H1 (cell line): Measurements from ENCODE around the gene ADRA2A. TPM values are rescaled to one million over a fixed set of nuclear protein-coding genes. Genes with fewer than 3 reads are reported as not detected.

ENCODE experiments used
- CTCF ChIA-PET: fragments of 300-600 bp; sonication (Branson Sonifier 250); formaldehyde crosslinking; loops from one replicate; lab custom pipeline; 2021; ENCODE audit not compliant: partially characterized antibody; lab: Charles Lee
- POLR2A ChIA-PET: fragments of 300-600 bp; sonication (Branson Sonifier 250); formaldehyde crosslinking; loops from one replicate; lab custom pipeline; 2021; ENCODE audit warnings: inconsistent platforms; ENCODE audit not compliant: partially characterized antibody; lab: Charles Lee
- DNase-seq, 2 experiments: peaks; one replicate each; pipeline versions ENCODE4 v3.0.0 to v3.0.0-alpha.2; 2010 to 2022; ENCODE audit warnings: low spot score in 2 of 2, low read depth in 1 of 2, mixed read lengths in 1 of 2
- FAIRE-seq: peaks from 2 replicates; lab custom pipeline; 2011; peaks lifted over from hg19 to GRCh38; lab: Jason Lieb, UNC
- H2AFZ ChIP-seq: 2 replicates; pipeline ENCODE4 v1.8.1; 2012; ENCODE audit warnings: low read length, inconsistent platforms
- H2AK5ac ChIP-seq: 2 replicates; pipeline ENCODE4 v1.6.1; 2013; ENCODE audit warnings: low read depth, low read length
- H2BK120ac ChIP-seq: replicated peaks from 2 replicates; pipeline ENCODE3; 2013; ENCODE audit warnings: low read depth, low read length, inconsistent platforms
- H2BK12ac ChIP-seq: 2 replicates; pipeline ENCODE4 v1.6.1; 2013; ENCODE audit warnings: low read depth, low read length
- H2BK15ac ChIP-seq: 2 replicates; pipeline ENCODE4 v1.6.1; 2013; ENCODE audit warnings: low read length
- H2BK20ac ChIP-seq: 2 replicates; pipeline ENCODE4 v1.6.1; 2013; ENCODE audit warnings: low read length
- H2BK5ac ChIP-seq: 2 replicates; pipeline ENCODE4 v1.6.1; 2013; ENCODE audit warnings: low read depth, low read length
- H3K14ac ChIP-seq: 2 replicates; pipeline ENCODE4 v1.6.1; 2013; ENCODE audit warnings: inconsistent platforms; ENCODE audit not compliant: insufficient read length
- H3K18ac ChIP-seq: 2 replicates; pipeline ENCODE4 v1.6.1; 2013; ENCODE audit warnings: low read length; ENCODE audit errors: extremely low read depth
- H3K23ac ChIP-seq: 2 replicates; pipeline ENCODE4 v1.6.1; 2013; ENCODE audit warnings: inconsistent platforms; ENCODE audit not compliant: insufficient read length
- H3K23me2 ChIP-seq: 2 replicates; pipeline ENCODE4 v1.6.1; 2013; ENCODE audit warnings: low read depth, low read length
- H3K27ac ChIP-seq: 2 replicates; pipeline ENCODE4 v1.6.1; 2011; ENCODE audit warnings: low read depth, low read length, inconsistent platforms
- H3K27me3 ChIP-seq, 4 experiments: replicated peaks in 1 of 4; 1 replicate in 1 of 4; 2 replicates in 3 of 4; pipeline versions ENCODE4 v1.6.1 to v1.8.1; 2011 to 2013; ENCODE audit warnings: low read length in 3 of 4, mild to moderate bottlenecking in 3 of 4, inconsistent platforms in 2 of 4, mixed read lengths in 2 of 4, moderate library complexity in 1 of 4; ENCODE audit not compliant: control insufficient read depth in 3 of 4, insufficient read depth in 3 of 4; ENCODE audit errors: extremely low read depth in 1 of 4
- H3K36me3 ChIP-seq, 4 experiments: 2 replicates each; pipeline versions ENCODE4 v1.6.1 to v1.8.1; 2011 to 2013; ENCODE audit warnings: mild to moderate bottlenecking in 4 of 4, low read length in 3 of 4, moderate library complexity in 2 of 4, control low read depth in 1 of 4, inconsistent platforms in 1 of 4; ENCODE audit not compliant: insufficient read depth in 4 of 4, control insufficient read depth in 2 of 4
- H3K4ac ChIP-seq: replicated peaks from 2 replicates; pipeline ENCODE3; 2013; ENCODE audit warnings: low read length, low read depth, mixed read lengths, inconsistent platforms; ENCODE audit not compliant: insufficient read length
- H3K4me1 ChIP-seq, 4 experiments: replicated peaks in 1 of 4; 1 replicate in 1 of 4; 2 replicates in 3 of 4; pipeline versions ENCODE4 v1.6.1 to v1.8.1; 2011 to 2013; ENCODE audit warnings: low read length in 3 of 4, inconsistent platforms in 2 of 4, mixed read lengths in 1 of 4; ENCODE audit not compliant: insufficient read depth in 4 of 4, control insufficient read depth in 3 of 4
- H3K4me2 ChIP-seq, 2 experiments: 2 replicates each; pipeline versions ENCODE4 v1.6.1 to v1.8.1; 2011 to 2013; ENCODE audit warnings: low read depth in 2 of 2, low read length in 2 of 2, control low read depth in 1 of 2, inconsistent platforms in 1 of 2, mild to moderate bottlenecking in 1 of 2; ENCODE audit not compliant: insufficient read depth in 1 of 2
- H3K4me3 ChIP-seq, 4 experiments: fragments of 200-600, 300-600 bp in 1 of 4; sonication (generic), shearing (Covaris generic), sonication (Bioruptor Twin) in 1 of 4; 2 replicates each; pipeline versions ENCODE4 v1.5.1 to v1.8.1; 2011 to 2016; ENCODE audit warnings: low read length in 4 of 4, low read depth in 3 of 4, control low read depth in 2 of 4, inconsistent platforms in 2 of 4, mild to moderate bottlenecking in 2 of 4, mixed read lengths in 1 of 4, moderate library complexity in 1 of 4; ENCODE audit not compliant: insufficient read depth in 2 of 4; ENCODE audit errors: extremely low read depth in 1 of 4
- H3K56ac ChIP-seq: replicated peaks from 2 replicates; pipeline ENCODE3; 2013; ENCODE audit warnings: low read depth, mild to moderate bottlenecking, mixed read lengths, low read length, inconsistent platforms; ENCODE audit not compliant: insufficient read length
- H3K79me1 ChIP-seq: 2 replicates; pipeline ENCODE4 v1.6.1; 2013; ENCODE audit warnings: low read depth, low read length, control low read depth
- H3K79me2 ChIP-seq, 2 experiments: 2 replicates each; pipeline versions ENCODE4 v1.6.1 to v1.8.1; 2012 to 2013; ENCODE audit warnings: low read length in 2 of 2, mild to moderate bottlenecking in 2 of 2, inconsistent platforms in 1 of 2; ENCODE audit not compliant: insufficient read depth in 2 of 2, control insufficient read depth in 1 of 2
- H3K9ac ChIP-seq, 4 experiments: replicated peaks in 1 of 4; 1 replicate in 1 of 4; 2 replicates in 3 of 4; pipeline versions ENCODE4 v1.6.1 to v1.8.1; 2011 to 2013; ENCODE audit warnings: low read depth in 3 of 4, low read length in 3 of 4, control low read depth in 2 of 4, mild to moderate bottlenecking in 2 of 4, moderate library complexity in 2 of 4, inconsistent platforms in 1 of 4; ENCODE audit errors: extremely low read depth in 1 of 4
- H3K9me3 ChIP-seq, 2 experiments: 2 replicates each; pipeline versions ENCODE4 v1.6.1 to v1.8.1; 2012 to 2013; ENCODE audit warnings: mild to moderate bottlenecking in 2 of 2, moderate library complexity in 2 of 2, control low read depth in 1 of 2, inconsistent platforms in 1 of 2, low read depth in 1 of 2, low read length in 1 of 2, mixed read lengths in 1 of 2; ENCODE audit not compliant: insufficient read depth in 2 of 2
- H4K20me1 ChIP-seq, 2 experiments: replicated peaks in 1 of 2; 2 replicates each; pipeline versions ENCODE3 to v1.8.1; 2011 to 2013; ENCODE audit warnings: inconsistent platforms in 2 of 2, low read length in 2 of 2, mild to moderate bottlenecking in 1 of 2; ENCODE audit not compliant: insufficient read depth in 2 of 2, control insufficient read depth in 1 of 2
- H4K5ac ChIP-seq: 2 replicates; pipeline ENCODE4 v1.6.1; 2013; ENCODE audit warnings: low read length, low read depth, mixed read lengths, inconsistent platforms; ENCODE audit not compliant: insufficient read length
- H4K8ac ChIP-seq: 2 replicates; pipeline ENCODE4 v1.8.0; 2013; ENCODE audit warnings: mild to moderate bottlenecking, moderate library complexity, low read length, inconsistent platforms; ENCODE audit not compliant: insufficient read depth; ENCODE audit errors: extremely low read depth
- H4K91ac ChIP-seq: replicated peaks from 2 replicates; pipeline ENCODE3; 2013; ENCODE audit warnings: low read length, mixed read lengths, inconsistent platforms; ENCODE audit not compliant: insufficient read length
- ATF2 ChIP-seq: IDR thresholded peaks from 2 replicates; pipeline ENCODE4 v1.6.1; 2012; ENCODE audit warnings: low read length, inconsistent platforms
- BCL11A ChIP-seq, 2 experiments: IDR thresholded peaks; one replicate each; pipeline ENCODE4 v1.6.1; 2011; ENCODE audit warnings: low read depth in 2 of 2, low read length in 2 of 2, mild to moderate bottlenecking in 2 of 2
- CBX8 ChIP-seq: fragments of 300-800, 300-1000 bp; sonication (generic); IDR thresholded peaks from 2 replicates; pipeline ENCODE4 v1.7.1; 2016; ENCODE audit warnings: low read depth, low read length, borderline replicate concordance
- GABPA ChIP-seq: IDR thresholded peaks from 2 replicates; pipeline ENCODE4 v1.6.1; 2011; ENCODE audit warnings: mild to moderate bottlenecking, low read length, moderate library complexity, borderline replicate concordance; ENCODE audit not compliant: insufficient read depth
- HDAC6 ChIP-seq: IDR thresholded peaks from one replicate; pipeline ENCODE4 v1.7.1; 2012; ENCODE audit warnings: low read depth, mild to moderate bottlenecking, inconsistent platforms, low read length, moderate library complexity
- KDM4A ChIP-seq: IDR thresholded peaks from one replicate; pipeline ENCODE4 v1.7.1; 2012; ENCODE audit warnings: low read depth, mild to moderate bottlenecking, moderate library complexity, low read length, inconsistent platforms; ENCODE audit not compliant: severe bottlenecking
- RFX5 ChIP-seq: IDR thresholded peaks from 2 replicates; pipeline ENCODE4 v1.6.1; 2011; ENCODE audit warnings: low read depth, low read length, improper control_type of control experiment, borderline replicate concordance
- WGBS, 2 experiments: shearing (Covaris generic) in 1 of 2; methylation state at CpG; one replicate each; pipeline versions ENCODE4 v1.1.6 to v1.1.7; 2013 to 2015; ENCODE audit warnings: low lambda C conversion rate in 2 of 2, mixed read lengths in 2 of 2, inconsistent platforms in 1 of 2, low coverage in 1 of 2, missing lambda C conversion rate in 1 of 2; ENCODE audit not compliant: insufficient replicate concordance in 2 of 2, insufficient coverage in 1 of 2, insufficient read length in 1 of 2; ENCODE audit errors: extremely low coverage in 1 of 2, missing lambda C conversion rate in 1 of 2; 5-methylcytosine and 5-hydroxymethylcytosine counted together
- polyA plus RNA-seq, 7 experiments: library from polyadenylated mRNA; depleted of rRNA in 3 of 7; stranded (reverse) in 5 of 7; unstranded in 2 of 7; fragments of >200 nt in 5 of 7; fragments of 200-250 nt in 2 of 7; gene quantifications; 1 replicate in 5 of 7; 2 replicates in 1 of 7; 4 replicates in 1 of 7; pipeline versions ENCODE4 v1.2.1 to v1.2.3, GENCODE V29; 2011 to 2013; ENCODE audit warnings: missing spikeins in 2 of 7, mixed read lengths in 2 of 7
- total RNA-seq: library from RNA; stranded (reverse); fragmentation: NEBNext Ultra II Directional; extraction: Animal tissue kit (Norgen Biotek cat#: 25700); gene quantifications from 2 replicates; pipeline ENCODE4 v1.2.1, GENCODE V29; 2021
- TF ChIP-seq, protein P1 (sequence below): IDR thresholded peaks from 2 replicates; pipeline ENCODE4 v1.6.1; 2012; ENCODE audit warnings: inconsistent platforms

ADRA2A gene
- total and polyA plus RNA-seq, 2 of the 8 experiments (the other 6 are each of a cell fraction or from before 2014, with no cell fraction given): 5.9 to 6.2 TPM

GRCh38 chr10:111077785-111078504, 1.1 kb downstream of the ADRA2A start:
- no peak overlapping the region for H2AK5ac ChIP-seq
- H2BK12ac ChIP-seq: peak overlapping the region; percentile 89; the same call in 1 of the 2 replicates
- H3K9me3 ChIP-seq: peaks cover 0 to 14% of the 10 kb centered on the region in 2 experiments; a peak in 1 of 4 replicates
- H3K4me1 ChIP-seq: peaks cover 2 to 16% (median 9%) of the 10 kb centered on the region in 4 experiments
- peak overlapping the region; percentile 48 to 88 for H3K4me2 ChIP-seq
- H3K4me3 ChIP-seq: peak overlapping the region; percentile 44 to 75 (median 70)
- peaks cover 0 to 2% of the 10 kb centered on the region in 2 experiments for H4K20me1 ChIP-seq
- peak overlapping the region; percentile 71; the same call in 1 of the 2 replicates for H3K18ac ChIP-seq
- no peaks in the 10 kb centered on the region for H3K79me1 ChIP-seq
- no peak overlapping the region for H3K4ac ChIP-seq
- no peak overlapping the region for H4K8ac ChIP-seq
- H3K36me3 ChIP-seq: peaks cover 0 to 13% (median 0%) of the 10 kb centered on the region in 4 experiments; a peak in 1 of 8 replicates
- no peak overlapping the region for H3K14ac ChIP-seq
- H2BK15ac ChIP-seq: 0 out of 2 replicates have a peak overlapping the region, but pooled peaks have one; percentile 5
- ChIA-PET POLR2A (interaction anchor here (0.8 to 0.9 kb wide), 2 partner anchors 10 to 52 kb away, joined by 3 to 6 read pairs; no protein-coding TSS in a partner anchor), CTCF (interaction anchor here (0.6 to 6.8 kb wide), 19 partner anchors 9 to 575 kb away, joined by 3 to 83 read pairs (median 5); no protein-coding TSS in a partner anchor)
- DNase-seq (peak in 1 of 2 experiments; percentile 66), FAIRE-seq (no peak)
- 48% methylated on average over 63 of the region's 78 CpGs; no CpG with 5 or more reads in 1 of the 2 experiments for WGBS, 2 experiments
- H2BK120ac ChIP-seq: no peak overlapping the region
- H2BK5ac ChIP-seq: no peak overlapping the region
- H3K23me2 ChIP-seq: no peaks in the 10 kb centered on the region; the same call in 1 of the 2 replicates
- no peak overlapping the region for H2AFZ ChIP-seq
- no peak overlapping the region for H3K27ac ChIP-seq
- H4K5ac ChIP-seq: no peak overlapping the region
- H3K27me3 ChIP-seq: peaks cover 12 to 27% (median 24%) of the 10 kb centered on the region in 4 experiments
- H2BK20ac ChIP-seq: no peak overlapping the region
- H3K79me2 ChIP-seq: no peaks in the 10 kb centered on the region
- H3K9ac ChIP-seq: no peak overlapping the region
- no peak overlapping the region for H3K23ac ChIP-seq
- no peak overlapping the region for H3K56ac ChIP-seq
- no peak overlapping the region for H4K91ac ChIP-seq
- TF ChIP-seq HDAC6 (no peak), BCL11A (IDR thresholded peaks at IDR 0.05; ENCODE audit: low read depth in 2 of 2, low read length in 2 of 2) (no peak), CBX8 (no peak), ATF2 (no peak), RFX5 (no peak), GABPA (peak; percentile 71; the same call in 1 of the 2 replicates), KDM4A (peak; percentile 31)
- TF ChIP-seq, protein P1, sequence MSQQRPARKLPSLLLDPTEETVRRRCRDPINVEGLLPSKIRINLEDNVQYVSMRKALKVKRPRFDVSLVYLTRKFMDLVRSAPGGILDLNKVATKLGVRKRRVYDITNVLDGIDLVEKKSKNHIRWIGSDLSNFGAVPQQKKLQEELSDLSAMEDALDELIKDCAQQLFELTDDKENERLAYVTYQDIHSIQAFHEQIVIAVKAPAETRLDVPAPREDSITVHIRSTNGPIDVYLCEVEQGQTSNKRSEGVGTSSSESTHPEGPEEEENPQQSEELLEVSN: peak; percentile 18; the same call in 1 of the 2 replicates
